ENCODE measurements around the gene ENOPH1.

The ENOPH1 gene

GRCh38 chr4:82495666-82496065, 65.3 kb downstream of the ENOPH1 start:
- TF ChIP-seq EZH2phosphoT487 (conservative IDR thresholded peaks at IDR 0.05; ENCODE audit: low read length): no peak
- no peak for TF ChIP-seq CTCF (IDR thresholded peaks at IDR 0.05; ENCODE audit: insufficient read depth, low read length, poor library complexity, severe bottlenecking)
- Histone ChIP-seq H3K27me3 (ENCODE audit: low read length) (no peaks in the 10 kb centered on the region), H3K4me3 (ENCODE audit: insufficient read depth, low read length, poor library complexity, severe bottlenecking) (no peak overlapping the region), H3K9ac (ENCODE audit: low read length) (no peak overlapping the region), H3K79me2 (ENCODE audit: insufficient read depth, low read length) (no peaks in the 10 kb centered on the region), H3K36me3 (ENCODE audit: low read length) (no peaks in the 10 kb centered on the region), H3K27ac (ENCODE audit: low read depth, low read length) (no peak overlapping the region), H3K9me2 (replicated peaks; ENCODE audit: insufficient read depth, low read length) (no peaks in the 10 kb centered on the region), H3K9me3 (ENCODE audit: insufficient read depth, low read length) (no peaks in the 10 kb centered on the region), H3K4me2 (ENCODE audit: low read depth, low read length, poor library complexity, severe bottlenecking) (no peak overlapping the region), H2AFZ (ENCODE audit: low read depth, low read length, severe bottlenecking) (no peak overlapping the region), H4K20me1 (ENCODE audit: low read depth, low read length) (no peaks in the 10 kb centered on the region), H3F3A (ENCODE audit: insufficient read depth) (no peaks in the 10 kb centered on the region)

- Histone ChIP-seq H3K9ac (ENCODE audit: low read length) (no peak overlapping the region), H3K9me3 (ENCODE audit: insufficient read depth, low read length) (no peaks in the 10 kb centered on the region), H2AFZ (ENCODE audit: low read depth, low read length, severe bottlenecking) (no peak overlapping the region), H3F3A (ENCODE audit: insufficient read depth) (no peaks in the 10 kb centered on the region), H3K27me3 (ENCODE audit: low read length) (no peaks in the 10 kb centered on the region), H3K27ac (ENCODE audit: low read depth, low read length) (no peak overlapping the region), H3K4me3 (ENCODE audit: insufficient read depth, low read length, poor library complexity, severe bottlenecking) (no peak overlapping the region), H3K79me2 (ENCODE audit: insufficient read depth, low read length) (no peaks in the 10 kb centered on the region), H4K20me1 (ENCODE audit: low read depth, low read length) (no peaks in the 10 kb centered on the region), H3K4me2 (ENCODE audit: low read depth, low read length, poor library complexity, severe bottlenecking) (no peak overlapping the region), H3K9me2 (replicated peaks; ENCODE audit: insufficient read depth, low read length) (no peaks in the 10 kb centered on the region), H3K36me3 (ENCODE audit: low read length) (no peaks in the 10 kb centered on the region)
- TF ChIP-seq CTCF (IDR thresholded peaks at IDR 0.05; ENCODE audit: insufficient read depth, low read length, poor library complexity, severe bottlenecking): no peak
- no peak for TF ChIP-seq EZH2phosphoT487 (conservative IDR thresholded peaks at IDR 0.05; ENCODE audit: low read length)
Observed at GRCh38 chr4:82496349-82496748, 66.0 kb downstream of the ENOPH1 start.

GRCh38 chr4:82499738-82500434, 69.5 kb downstream of the ENOPH1 start:
- no peaks in the 10 kb centered on the region for H4K20me1 ChIP-seq (ENCODE audit: low read depth, low read length)
- H3K36me3 ChIP-seq (ENCODE audit: low read length): no peaks in the 10 kb centered on the region
- no peaks in the 10 kb centered on the region for H3K27me3 ChIP-seq (ENCODE audit: low read length)
- no peaks in the 10 kb centered on the region for H3K79me2 ChIP-seq (ENCODE audit: insufficient read depth, low read length)
- no peak overlapping the region for H3K9ac ChIP-seq (ENCODE audit: low read length)
- no peak overlapping the region for H3K27ac ChIP-seq (ENCODE audit: low read depth, low read length)
- H3K9me3 ChIP-seq (ENCODE audit: insufficient read depth, low read length): no peaks in the 10 kb centered on the region
- no peak for TF ChIP-seq EZH2phosphoT487 (conservative IDR thresholded peaks at IDR 0.05; ENCODE audit: low read length)
- no peak for TF ChIP-seq CTCF (IDR thresholded peaks at IDR 0.05; ENCODE audit: insufficient read depth, low read length, poor library complexity, severe bottlenecking)
- no peak overlapping the region for H3K4me3 ChIP-seq (ENCODE audit: insufficient read depth, low read length, poor library complexity, severe bottlenecking)
- no peaks in the 10 kb centered on the region for H3K9me2 ChIP-seq (replicated peaks; ENCODE audit: insufficient read depth, low read length)
- H2AFZ ChIP-seq (ENCODE audit: low read depth, low read length, severe bottlenecking): no peak overlapping the region
- no peak overlapping the region for H3K4me2 ChIP-seq (ENCODE audit: low read depth, low read length, poor library complexity, severe bottlenecking)
- H3F3A ChIP-seq (ENCODE audit: insufficient read depth): no peaks in the 10 kb centered on the region

All from SU-DHL-6 (cell line).